NCI-H774 (cell line): ENCODE measurements around the gene PPM1E.
"Not testable (repeated sequence)": the region's sequence is repeated elsewhere in the genome, so short reads cannot be mapped to it uniquely, and the experiment has no call there.

Source experiments
- DNase-seq: peaks from one replicate; lab custom pipeline; 2025; lab: John Stamatoyannopoulos, UW

Gene PPM1E

DNA sequence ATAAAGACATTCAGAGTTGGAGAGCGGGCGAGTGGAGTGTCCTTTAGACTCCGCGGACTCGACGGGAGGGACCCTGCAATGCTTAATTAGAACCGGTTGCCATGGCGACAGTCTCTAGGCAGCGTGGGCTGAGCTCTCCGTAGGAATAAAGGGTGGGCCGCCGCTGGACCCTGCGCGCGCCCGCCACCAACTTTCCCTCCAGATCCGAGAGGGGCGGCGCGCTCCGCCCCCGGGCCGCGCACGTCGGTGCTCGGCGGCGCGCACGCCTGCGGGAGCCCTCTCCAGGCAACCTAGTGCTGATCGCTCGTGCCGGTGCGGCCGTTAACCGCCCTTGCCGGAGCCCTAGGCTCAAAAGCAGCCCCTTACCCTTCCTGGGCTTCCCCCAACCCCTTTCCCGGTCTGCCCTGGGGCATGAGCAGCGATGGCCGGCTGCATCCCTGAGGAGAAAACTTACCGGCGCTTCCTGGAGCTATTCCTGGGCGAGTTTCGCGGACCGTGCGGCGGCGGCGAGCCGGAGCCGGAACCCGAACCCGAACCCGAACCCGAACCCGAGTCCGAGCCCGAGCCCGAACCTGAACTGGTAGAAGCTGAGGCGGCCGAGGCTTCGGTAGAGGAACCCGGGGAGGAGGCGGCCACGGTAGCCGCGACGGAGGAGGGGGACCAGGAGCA lies at the start of gene PPM1E:
PPM1E (plus strand) TSS at position 278 of the 669 bp plus-strand sequence.
- DNase-seq, result peak; percentile 84

DNA sequence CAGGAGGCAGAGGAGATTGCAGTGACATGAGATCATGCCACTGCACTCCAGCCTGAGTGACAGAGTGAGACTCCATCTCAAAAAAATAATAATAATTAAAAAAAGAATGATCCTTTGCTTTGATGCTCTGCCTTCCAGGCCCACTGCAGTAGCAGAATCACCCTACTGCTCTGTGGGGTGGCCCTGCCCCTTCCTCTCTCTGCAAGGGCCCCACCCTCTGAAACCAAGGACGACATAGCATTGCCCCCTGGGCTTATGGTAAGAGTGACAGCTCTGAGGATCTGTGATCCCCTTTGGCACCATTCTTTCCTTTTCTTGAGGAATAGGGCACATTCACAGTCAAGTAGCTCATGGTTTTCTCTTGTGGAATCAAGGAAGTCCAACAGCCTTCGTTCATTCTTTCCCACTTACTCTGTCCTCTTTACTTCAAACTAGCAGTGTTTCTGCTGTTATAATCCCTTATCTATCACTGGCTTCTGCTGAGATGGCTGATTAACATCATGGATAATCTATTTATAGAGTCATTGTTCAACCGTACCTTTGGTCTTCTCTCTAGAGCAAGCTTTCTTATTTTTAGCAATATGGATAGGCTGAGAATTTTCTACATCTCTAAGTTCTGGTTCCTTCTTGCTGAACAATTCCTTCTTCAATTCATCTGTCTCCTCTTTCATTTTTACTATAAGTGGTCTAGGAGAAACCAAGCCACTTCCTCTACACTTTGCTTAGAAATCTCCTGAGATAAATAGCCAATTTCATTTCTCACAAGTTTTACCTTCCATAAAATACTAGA lies 49.1 kb upstream of the PPM1E start:
- no peak for DNase-seq

DNA sequence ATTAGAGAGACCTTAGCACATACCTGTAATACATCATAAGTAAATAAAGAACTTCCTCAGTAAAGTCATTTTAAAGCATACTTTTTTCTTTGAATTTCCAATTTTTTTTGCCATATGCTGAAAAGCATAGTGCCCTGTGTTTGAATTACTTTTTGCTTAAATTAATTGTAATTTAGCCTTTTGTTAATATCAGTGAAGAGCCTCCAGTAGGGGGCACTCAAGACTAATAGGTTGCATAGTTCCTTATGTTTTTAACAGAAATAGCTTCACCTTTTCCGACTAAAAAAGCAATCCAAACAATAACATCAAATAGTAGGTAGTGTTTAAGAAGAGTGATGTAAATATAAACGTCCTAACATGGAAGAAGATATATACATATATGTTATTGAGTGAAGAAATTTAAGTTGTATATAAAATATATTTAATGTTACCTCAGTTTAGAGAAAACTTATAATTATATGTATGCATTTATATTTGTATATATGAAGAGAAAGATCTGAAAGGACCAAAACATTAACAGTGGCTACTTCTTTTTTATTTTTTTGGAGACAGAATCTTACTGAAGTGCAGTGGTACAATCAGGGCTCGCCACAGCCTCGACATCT lies 44.6 kb upstream of the PPM1E start:
- peak; percentile 48 for DNase-seq

DNA sequence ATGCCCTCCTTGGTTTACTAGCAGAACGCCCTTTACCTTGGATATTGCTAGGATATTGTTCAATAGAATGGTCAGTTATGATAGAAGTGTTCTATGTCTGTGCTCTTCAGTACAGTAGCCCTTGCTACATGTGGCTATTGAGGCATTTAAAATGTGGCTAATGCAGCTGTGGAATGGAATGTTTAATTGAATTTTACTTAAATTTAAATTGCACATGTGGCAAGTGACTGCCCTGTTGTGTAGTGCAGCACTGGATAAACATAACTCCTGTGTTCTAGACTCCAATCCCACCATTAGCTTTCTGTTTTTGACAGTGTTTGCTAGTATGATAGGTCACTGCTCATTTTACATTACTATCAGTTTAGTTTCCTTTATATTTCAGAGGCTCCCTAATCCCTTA lies 33.4 kb upstream of the PPM1E start:
- DNase-seq, result no peak

DNA sequence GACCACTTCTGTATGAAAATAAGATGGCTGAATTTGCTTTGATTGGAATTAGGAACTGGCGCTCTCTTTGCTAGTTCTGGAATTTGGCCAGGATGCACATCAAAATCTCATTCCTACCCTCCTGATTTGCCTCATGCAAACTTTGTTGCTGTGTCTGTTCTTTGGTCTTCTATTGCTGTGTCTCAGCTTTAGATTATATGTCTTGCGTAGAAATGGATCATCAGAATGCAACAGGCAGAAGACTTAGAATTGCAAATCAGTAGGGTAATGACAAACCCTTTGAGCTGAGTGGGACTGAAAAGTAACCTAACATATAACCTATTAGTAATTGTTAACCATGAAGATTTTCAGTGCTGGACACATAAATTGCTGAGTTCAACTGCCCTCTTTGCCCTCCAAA lies 33.0 kb upstream of the PPM1E start:
- no peak for DNase-seq

DNA sequence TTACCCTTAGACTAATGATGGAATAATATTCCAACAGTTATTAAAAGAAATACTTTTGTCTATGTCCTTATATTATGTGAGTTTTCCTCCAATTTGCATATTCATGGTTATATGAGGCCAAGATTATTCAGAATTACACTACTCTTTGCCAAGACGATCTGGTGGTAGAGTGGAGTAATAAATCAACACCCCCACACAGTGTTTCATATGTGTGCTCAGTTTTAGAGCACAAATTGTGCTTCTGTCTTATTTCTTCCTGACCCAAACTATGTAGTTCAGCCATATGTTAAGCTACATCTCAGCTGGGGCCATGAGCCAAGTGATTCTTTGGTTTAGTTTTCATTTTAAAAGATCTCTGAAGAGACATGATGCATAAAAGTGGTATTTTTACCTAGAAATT lies 26.9 kb upstream of the PPM1E start:
- DNase-seq, result no peak

DNA sequence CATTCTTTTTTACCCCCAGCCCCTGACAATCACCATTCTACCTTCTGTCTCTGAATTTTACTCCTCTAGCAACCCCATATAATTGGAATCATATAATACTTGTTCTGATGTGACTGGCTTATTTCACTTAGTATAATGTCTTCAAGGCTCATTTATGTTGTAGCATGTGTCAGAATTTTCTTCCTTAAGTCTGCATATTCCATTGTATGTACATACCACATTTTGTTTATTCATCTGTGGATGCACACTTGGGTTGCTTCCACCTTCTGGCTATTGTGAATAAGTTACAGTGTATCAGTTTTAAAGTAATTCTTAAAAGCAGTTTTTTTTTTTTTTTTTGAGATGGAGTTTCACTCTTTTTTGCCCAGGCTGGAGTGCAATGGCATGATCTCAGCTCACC lies 24.7 kb upstream of the PPM1E start:
- no peak for DNase-seq

DNA sequence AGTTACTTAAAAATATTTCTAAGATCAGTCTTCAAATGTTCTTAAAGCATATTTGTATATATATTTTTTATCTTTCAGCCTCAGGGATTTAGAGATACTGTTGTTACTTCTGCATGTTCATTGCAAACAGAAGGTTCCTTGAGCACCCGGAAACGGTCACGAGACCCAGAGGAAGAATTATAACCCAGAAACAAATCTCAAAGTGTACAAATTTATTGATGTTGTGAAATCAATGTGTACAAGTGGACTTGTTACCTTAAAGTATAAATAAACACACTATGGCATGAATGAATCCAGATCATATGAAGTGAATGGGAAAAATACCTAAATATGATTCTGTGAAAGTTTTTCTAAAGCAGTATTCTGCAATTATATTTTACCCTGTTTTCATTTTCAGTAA lies 21.6 kb upstream of the PPM1E start:
- DNase-seq, result no peak

DNA sequence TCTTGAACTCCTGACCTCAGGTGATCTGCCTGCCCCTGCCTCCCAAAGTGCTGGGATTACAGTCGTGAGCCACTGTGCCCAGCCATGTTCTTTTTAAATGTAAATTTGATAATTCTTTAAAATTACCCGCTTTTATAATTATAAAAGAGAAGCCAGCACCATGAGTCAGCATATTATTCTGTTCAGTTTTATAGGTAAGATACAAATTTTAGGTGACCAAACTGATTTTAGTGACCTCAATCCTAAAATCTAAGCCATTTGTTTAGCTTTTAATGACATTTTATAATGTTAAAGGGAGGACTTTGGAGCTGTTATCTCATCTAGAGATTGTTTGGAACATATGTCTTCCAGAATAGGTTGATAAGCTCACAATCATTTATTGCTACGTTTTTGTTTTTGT lies 20.8 kb upstream of the PPM1E start:
- DNase-seq, result no peak

DNA sequence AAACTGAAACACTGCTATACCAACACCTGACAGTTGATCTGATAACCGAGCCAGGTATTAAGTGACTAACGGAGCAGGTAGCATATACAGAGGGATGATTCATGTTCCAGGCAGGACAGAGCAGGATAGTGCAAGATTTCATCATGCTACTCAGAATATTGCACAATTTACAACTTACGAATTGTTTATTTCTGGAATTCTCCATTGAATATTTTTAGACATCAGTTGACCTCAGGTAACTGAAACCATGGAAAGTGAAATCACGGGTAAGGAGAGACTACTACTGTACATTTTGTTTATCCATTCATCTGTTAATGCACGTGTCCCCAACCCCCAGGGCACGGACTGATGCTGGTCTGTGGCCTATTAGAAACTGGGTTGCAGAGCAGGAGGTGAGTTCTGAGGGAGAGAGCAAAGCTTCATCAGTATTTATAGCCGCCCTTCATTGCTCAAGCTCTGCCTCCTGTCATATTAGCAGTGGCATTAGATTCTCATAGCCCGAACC lies 14.5 kb upstream of the PPM1E start:
- DNase-seq, result no peak

DNA sequence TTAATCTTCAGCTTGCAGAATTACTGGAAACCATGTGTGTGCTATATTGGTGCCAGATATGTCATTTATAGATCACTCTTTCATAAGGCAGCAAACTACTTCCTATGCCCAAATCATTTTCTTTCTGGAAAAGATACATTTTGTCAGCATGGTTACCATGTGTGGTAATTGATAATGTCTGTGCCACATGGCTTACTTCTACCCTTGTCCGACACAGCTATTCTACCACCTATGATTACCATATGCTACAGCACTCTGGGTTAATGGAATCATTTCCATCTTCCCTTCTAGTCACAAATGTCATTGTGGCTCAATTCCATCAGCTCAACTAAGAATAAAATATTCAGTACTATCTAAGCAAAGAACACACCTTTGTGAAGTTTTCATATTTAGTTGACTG lies 8.0 kb upstream of the PPM1E start:
- no peak for DNase-seq

DNA sequence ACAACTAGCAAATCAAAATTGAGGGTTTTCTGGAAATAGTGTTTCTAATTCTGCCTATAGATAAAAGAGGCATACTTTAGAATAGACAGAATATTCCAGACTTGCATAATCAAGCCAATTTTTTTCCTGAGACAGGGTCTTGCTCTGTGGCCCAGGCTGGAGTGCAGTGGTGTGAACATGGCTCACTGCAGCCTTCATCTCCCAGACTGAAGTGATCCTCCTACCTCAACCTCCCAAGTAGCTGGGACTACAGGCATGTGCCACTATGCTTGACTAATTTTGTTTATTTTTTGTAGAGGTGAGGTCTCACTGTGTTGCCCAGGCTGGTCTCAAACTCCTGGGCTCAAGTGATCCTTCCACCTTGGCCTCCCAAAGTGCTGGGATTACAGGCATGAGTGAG lies 6.0 kb upstream of the PPM1E start:
- not testable (repeated sequence) for DNase-seq

DNA sequence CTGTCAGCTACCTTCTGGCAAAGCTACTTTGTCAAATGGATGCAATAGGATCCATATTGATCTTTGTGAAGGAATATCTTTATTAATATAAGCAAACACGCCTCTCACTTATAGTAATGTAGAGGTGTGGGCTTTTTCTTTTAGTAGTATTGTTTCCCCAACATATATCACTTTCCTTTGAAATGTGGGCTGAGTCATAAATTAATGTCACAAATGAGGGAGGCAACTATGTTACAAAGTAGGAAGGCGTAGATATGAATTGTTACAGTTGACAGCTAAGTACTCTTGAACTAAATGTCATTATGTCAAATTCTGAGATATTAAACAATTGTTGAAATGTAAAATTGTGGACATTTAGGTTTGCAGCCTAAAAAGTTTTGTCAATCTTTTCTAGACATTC lies 2.6 kb upstream of the PPM1E start:
- no peak for DNase-seq

DNA sequence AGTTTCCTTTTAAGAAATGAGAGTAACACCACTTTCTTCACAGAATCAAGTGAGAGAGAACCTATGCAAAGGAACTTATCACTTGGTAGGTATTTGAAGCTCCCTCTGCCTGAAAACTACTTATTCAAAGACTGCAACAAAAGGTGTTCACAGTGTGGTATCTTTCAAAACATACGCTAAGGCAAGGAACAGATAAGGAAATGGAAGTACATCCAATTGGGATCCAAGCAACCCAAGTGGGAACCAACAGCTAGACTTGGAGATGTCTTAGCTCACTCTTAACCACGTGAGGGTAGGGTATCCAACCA lies 431 bp upstream of the PPM1E start:
- DNase-seq, result no peak

DNA sequence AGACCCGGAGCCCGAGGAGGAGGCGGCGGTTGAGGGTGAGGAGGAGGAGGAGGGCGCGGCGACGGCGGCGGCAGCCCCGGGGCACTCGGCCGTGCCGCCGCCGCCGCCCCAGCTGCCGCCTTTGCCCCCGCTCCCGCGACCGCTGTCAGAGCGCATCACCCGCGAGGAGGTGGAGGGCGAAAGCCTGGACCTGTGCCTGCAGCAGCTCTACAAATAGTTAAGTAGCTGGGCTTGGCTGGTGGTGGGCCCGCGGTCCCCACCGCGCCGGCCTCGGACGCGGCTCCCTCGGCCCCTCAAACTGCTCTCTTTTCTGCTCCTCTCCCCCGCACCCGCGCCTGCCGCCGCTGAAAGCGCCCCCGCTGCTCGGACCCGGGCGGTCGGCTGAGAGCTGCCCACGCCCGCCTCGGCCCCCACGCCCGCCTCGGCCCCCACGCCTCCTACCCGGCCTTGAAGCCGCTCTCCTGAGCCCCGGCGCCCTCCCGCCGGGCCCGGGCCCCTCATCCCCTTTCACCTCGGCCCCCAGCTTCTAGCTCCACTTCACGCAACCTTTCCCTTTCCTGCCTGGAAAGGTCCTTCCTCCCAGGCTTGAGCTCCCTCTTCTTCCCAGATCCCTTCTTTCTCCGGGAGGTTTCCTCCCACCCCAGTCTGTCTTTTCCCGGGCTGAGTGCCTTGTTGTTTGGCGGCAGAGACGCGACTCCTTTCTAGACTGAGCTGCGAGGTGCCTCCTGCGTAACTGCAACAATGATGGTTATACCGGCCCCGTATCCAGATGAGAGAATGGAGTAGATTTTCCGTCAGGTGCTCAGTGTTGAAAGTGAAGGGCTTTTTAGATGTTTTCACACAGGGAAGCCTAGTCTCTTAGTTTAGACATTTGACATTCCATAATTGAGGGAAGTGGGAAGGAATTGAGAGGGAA lies 850 bp downstream of the PPM1E start:
- DNase-seq, result peak; percentile 15

DNA sequence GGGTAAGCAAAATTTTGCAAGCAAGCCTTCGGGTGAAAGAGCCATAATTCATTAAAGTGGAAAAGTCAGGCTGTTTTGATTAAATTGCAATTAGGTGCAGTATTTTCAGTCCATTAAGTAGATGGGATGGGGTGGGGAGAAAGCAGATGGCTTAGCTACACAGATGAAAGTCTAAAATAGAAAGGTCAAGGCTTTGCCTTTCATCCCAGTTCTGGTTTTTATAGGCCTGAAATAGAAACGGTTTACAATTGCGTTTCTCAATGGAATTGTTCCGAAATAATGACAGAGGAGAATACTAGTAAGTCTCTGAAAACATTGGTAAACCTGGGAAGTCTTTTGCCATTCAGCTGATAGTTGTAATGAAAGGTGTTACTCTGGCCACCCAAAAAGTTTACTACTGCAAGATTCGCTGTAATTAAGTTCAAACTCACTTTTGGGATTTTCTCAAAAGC lies 1.5 kb downstream of the PPM1E start:
- DNase-seq, result no peak

DNA sequence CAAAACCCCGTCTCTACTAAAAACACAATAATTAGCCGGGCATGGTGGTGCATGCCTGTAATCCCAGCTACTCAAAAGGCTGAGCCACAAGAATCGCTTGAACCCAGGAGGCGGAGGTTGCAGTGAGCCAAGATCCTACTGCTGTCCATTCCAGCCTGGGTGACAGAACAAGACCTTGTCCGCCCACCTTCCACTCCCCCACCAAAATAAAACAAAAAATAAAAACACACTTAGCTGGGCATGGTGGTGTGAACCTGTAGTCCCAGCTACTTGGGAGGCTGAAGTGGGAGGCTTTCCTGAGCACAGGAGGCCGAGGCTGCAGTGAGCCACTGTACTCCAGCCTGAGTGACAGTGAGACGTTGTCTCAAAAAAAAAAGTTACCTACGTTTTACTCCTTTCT lies 3.2 kb downstream of the PPM1E start:
- no peak for DNase-seq

DNA sequence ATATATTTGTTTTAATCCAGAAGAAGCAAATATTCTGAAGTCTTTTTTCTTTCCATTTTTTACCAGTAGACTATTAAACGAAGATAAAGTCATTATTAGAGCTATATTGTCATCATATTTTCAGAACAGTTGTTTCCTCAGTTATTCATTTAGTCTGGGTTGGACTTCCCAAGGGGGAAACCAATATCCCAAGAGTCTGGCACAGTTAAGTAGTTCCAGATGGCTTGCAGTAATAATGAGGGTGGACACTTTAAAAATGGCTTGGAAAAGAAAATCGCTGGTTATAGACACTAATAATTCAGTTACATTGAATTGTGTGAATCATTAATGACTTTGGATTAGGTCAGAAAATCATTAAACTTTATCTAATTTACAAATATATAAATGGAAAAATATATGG lies 3.9 kb downstream of the PPM1E start:
- DNase-seq, result no peak

DNA sequence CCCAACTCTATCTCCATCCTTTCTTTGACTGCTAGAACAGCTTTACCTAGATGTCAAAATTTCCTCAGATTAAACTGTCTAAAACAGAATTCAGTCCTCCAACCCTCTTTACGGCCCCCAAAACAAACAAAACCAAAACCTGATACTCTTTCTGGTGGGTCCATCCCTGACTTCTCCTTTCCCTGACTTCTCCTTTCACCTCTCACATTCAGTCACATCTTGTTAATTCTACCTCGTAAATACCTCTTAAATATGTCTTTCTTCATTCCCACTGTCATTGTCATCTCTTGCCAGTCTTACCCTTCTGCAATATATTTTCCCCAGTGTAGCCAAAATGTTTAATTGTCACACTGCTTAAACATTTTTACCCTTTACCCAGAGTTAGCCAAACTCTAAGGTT lies 4.6 kb downstream of the PPM1E start:
- no peak for DNase-seq

DNA sequence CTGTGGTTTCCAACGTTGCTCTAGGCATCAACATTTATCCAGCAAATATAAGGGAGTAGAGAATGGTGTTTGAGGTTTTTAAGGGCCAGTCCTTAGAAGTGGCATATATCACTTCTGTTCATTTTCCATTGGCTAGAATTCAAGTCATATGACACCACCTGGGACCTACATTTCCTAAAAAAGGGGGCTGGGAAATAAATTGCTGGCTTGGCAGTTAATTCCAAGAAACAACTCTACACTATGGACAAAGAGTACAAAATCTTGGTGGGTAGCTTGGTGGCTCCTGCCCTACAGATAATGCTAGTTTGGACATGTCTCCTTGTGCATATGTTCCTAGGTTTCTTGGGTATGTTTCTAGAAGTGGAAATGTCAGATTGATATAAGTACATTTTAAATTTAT lies 7.6 kb downstream of the PPM1E start:
- no peak for DNase-seq

DNA sequence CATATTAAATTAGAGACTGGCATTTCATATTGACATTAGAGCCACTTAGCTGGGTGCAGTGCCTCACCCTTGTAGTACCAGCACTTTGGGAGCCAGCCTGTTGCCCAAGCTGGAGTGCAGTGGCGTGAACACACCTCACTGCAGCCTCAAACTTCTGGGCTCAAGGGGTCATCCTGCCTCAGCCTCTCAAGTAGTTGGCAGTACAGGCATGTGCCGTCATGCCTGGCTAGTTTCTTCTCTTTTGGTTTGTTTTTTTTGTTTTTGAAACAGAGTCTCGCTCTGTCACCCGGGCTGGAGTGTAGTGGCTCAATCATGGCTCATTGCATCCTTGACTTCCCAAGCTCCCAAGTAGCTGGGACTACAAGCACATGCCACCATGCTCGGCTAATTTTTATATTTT lies 8.7 kb downstream of the PPM1E start:
- no peak for DNase-seq

DNA sequence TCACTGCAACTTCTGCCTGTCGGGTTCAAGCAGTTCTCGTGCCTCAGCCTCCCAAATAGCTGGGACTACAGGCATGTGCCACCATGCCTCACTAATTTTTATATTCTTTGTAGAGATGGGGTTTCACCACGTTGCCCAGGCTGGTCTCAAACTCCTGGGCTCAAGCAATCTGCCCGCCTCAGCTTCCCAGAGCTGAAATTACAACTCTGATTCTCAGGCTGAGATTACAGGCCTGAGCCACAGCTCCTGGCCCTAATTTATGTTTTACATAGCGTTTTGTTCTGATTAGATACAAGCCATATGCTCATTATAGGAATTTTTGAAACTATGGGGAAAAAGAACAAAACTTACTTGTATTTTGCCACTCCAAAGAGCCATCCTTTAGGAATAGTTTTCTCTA lies 22.8 kb downstream of the PPM1E start:
- not testable (repeated sequence) for DNase-seq
